NOMO-1 (cell line): ENCODE results near the gene SGCD.

Experiments used
- DNase-seq, 2 experiments: peaks; one replicate each; lab custom pipeline; 2025; ENCODE audit not compliant: unreplicated experiment in 2 of 2; lab: John Stamatoyannopoulos, UW

The SGCD gene

GRCh38 chr5:156399323-156399722, 72.4 kb downstream of the SGCD start:
- no peak for DNase-seq

GRCh38 chr5:156400231-156400986, 73.4 kb downstream of the SGCD start:
- DNase-seq, result no peak

GRCh38 chr5:156401804-156402203, 74.8 kb downstream of the SGCD start:
- no peak for DNase-seq

- peak in 1 of 2 experiments; percentile 12 for DNase-seq
Observed at GRCh38 chr5:156402387-156402921, 75.5 kb downstream of the SGCD start.

GRCh38 chr5:156405988-156406387, 79.0 kb downstream of the SGCD start:
- DNase-seq, result no peak

- DNase-seq, result no peak
Observed at GRCh38 chr5:156407251-156407650, 80.3 kb downstream of the SGCD start.

GRCh38 chr5:156409834-156410233, 82.9 kb downstream of the SGCD start:
- no peak for DNase-seq

GRCh38 chr5:156411185-156411613, 84.2 kb downstream of the SGCD start:
- DNase-seq, result peak in 1 of 2 experiments; percentile 29

DNA sequence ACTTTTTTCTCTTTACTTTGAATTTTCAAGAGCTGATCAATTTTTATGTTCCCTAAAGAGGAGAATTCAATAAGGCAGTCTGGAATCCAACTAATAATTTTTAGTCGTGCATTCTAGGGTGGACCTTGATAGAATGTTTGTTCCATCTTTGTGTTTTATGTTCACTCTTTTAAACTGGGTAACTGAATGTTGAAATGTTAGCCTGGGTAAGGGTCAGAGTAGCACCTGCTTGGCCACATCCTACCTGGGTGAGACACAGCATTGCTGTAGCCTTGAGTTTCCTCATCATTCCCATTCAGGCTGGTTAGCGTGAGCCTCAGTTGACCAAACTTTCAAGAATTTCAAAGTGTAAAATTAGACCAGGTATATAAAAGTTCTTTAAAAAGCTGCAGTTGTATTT, 85.0 kb downstream of the SGCD start:
- no peak for DNase-seq

DNA sequence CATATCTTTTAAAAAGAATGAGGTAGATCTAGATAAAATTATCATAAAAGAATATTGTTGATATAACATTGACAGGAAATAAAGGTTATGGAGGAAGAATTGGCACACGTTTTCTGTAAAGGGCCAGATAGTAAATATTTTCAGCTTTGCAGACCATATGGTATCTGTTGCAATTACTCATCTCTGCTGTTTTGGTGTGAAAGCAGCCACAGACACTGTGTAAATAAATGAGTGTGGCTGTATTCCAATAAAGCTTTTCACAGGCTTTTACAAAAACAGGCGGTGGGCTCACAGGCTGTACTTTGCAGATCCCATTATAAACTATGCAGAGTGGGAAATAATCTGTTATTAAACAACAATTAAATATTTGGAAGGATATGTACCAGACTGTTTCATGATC, 87.4 kb downstream of the SGCD start:
- DNase-seq, result no peak

DNA sequence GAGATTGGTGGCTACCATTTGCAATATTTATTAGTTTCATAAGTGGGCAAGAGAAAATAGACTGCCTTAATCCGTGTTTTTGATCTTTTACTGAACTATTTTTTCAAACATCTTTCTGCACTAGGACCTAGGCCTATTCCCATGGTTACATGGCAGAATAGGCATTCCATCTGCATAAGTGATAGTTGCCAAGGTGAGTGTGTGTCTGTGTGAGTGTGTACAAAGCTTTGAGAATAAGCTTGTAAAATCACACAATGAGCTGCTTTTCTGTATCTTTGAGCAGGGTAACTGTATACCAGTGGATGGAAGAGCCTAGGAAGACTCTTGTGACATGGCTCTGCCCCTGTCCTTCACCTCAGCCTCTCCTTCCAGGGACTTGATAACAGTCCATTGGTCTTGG, 92.7 kb downstream of the SGCD start:
- DNase-seq, result no peak

DNA sequence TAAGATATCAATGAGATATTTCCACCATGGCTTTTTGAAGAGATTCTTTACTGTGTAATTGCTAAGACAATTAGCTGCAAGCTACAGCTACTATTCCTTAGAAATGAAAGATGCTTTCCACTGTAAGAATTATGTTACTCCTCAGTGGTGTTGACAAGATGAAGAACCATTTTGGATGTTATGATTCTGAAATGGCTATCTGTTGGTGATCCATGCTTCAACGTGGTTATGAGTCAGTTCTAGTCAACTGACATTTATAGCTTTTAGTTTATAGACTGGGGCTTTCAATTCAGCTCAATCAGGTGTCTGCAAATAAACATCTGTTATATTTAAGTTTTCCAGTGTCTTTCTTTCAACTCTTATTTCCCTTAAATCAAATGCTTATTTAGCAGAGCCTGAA, 93.7 kb downstream of the SGCD start:
- no peak for DNase-seq

- DNase-seq, result no peak
Observed at GRCh38 chr5:156421798-156422197, 94.8 kb downstream of the SGCD start.

DNA sequence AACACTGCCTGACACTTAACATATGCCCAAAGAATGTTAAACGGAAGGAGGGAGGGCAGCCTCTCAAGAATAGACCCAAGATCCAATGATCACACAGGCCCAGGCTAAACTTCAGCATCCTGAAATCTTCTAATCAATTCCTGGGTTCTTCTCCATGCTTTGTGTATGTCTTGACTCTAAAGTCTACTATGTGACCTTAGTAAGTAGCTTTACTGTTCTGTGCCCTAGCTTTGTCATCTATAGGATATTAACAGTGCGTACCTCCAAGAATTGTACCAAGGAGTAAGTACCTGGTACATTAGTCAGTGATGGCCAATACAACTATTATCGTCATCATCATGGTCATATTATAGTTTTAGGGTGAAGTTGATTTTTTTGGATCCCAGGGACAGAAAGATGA, 96.6 kb downstream of the SGCD start:
- peak in 1 of 2 experiments; percentile 20 for DNase-seq

GRCh38 chr5:156427315-156427714, 100.4 kb downstream of the SGCD start:
- DNase-seq, result peak in 1 of 2 experiments; percentile 41

- DNase-seq, result no peak
Observed at GRCh38 chr5:156431956-156432829, 105.2 kb downstream of the SGCD start.

GRCh38 chr5:156432830-156433105, 105.8 kb downstream of the SGCD start:
- no peak for DNase-seq

GRCh38 chr5:156434471-156434870, 107.5 kb downstream of the SGCD start:
- DNase-seq, result no peak

DNA sequence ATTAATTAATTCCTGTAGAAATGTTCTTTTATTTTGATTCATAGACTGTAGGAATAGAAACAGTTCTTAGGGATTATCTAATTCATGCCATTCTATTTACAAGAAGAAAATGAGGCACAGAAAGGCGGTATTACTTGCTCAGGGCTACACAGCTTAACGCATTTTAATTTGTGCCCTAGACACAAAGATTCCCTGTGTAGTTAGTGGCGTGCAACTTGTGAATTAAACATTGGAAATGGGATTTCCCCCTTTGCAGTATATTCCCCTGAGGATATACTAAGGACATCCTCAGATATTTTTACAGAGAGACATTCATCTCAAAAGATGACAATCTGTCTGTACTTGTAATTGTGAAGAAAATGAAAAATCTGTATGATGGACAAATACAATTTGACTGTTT, 108.1 kb downstream of the SGCD start:
- no peak for DNase-seq

DNA sequence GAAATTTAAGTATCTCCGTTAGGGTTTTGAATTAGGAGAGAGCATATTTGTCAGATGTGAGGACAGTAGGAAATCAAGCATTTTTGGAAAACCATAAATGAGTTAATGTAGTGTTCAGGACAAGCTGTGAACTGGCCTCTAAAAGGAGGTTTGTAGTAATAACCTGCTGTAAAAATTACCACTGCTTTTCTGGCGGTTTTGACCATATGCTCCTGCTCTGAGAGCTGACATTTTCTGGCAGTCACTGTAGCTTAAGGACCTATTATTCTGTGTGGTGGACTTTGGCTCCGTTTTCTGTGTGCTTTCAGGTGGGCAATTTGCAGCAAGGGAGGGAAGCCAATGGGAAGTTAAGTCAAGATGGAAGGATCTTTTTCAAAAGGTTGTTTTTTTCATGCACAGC, 111.1 kb downstream of the SGCD start:
- no peak for DNase-seq

DNA sequence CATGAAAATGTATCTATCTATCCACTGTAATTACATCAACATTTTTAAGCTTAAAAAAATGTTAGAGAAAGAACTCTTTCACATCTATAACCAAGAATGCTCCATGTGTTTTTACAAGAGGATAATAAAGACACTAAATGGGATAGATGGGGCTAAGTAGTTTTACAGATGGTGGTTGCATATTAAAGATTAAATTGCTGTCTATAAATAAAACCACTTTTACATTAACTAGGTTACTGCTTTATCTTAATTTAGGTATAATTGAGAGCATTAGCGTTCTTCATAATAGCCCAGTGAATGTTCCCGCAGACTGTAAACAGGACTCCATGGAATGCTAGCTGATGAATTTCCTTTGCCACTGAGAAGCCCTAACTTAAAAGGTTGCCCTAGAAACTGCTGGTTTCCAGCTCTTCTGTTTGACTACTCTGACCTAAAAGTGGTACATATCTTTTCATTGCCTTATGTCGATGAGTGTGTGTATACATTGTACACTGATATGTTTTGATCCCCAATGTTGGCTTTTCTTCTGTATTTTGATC, 117.9 kb downstream of the SGCD start:
- no peak for DNase-seq

- no peak for DNase-seq
Observed at GRCh38 chr5:156446526-156446925, 119.6 kb downstream of the SGCD start.
